GM23338 (cell line): ENCODE measurements around the gene NUB1. TPM values are rescaled to one million over a fixed set of nuclear protein-coding genes. Genes with fewer than 3 reads are reported as not detected.

Source experiments
- ATAC-seq: fragments of 200-7000 bp; cut with Tn5 transposase; 3 replicates; pipeline ENCODE4 v1.9.1; 2020
- DNase-seq: peaks from one replicate; pipeline ENCODE4 v3.0.0-alpha.2; 2015; ENCODE audit warnings: low spot score
- H2AFZ ChIP-seq: fragments of 200-600 bp; sonication (generic); 2 replicates; pipeline ENCODE4 v1.8.0; 2016; ENCODE audit warnings: antibody characterized with exemption, mild to moderate bottlenecking, moderate library complexity
- H3F3A ChIP-seq: fragments of 200-600 bp; sonication (generic); replicated peaks from 2 replicates; pipeline ENCODE4 v1.8.0; 2017; ENCODE audit warnings: antibody characterized with exemption, mixed run types, low read depth
- H3K27ac ChIP-seq: fragments of 200-600 bp; sonication (generic); 2 replicates; pipeline ENCODE4 v1.6.1; 2016; ENCODE audit warnings: low read depth
- H3K27me3 ChIP-seq: fragments of 200-600 bp; sonication (generic); 2 replicates; pipeline ENCODE4 v1.8.0; 2016; ENCODE audit warnings: mild to moderate bottlenecking, mixed run types, moderate library complexity; ENCODE audit not compliant: insufficient read depth
- H3K36me3 ChIP-seq: fragments of 200-600 bp; sonication (generic); 2 replicates; pipeline ENCODE4 v1.8.0; 2016; ENCODE audit warnings: mild to moderate bottlenecking; ENCODE audit not compliant: insufficient read depth
- H3K4me1 ChIP-seq: fragments of 200-600 bp; sonication (generic); 2 replicates; pipeline ENCODE4 v1.8.0; 2016; ENCODE audit warnings: mild to moderate bottlenecking, moderate library complexity; ENCODE audit not compliant: insufficient read depth
- H3K4me2 ChIP-seq: fragments of 200-600 bp; sonication (generic); 2 replicates; pipeline ENCODE4 v1.7.1; 2017; ENCODE audit warnings: mixed run types
- H3K4me3 ChIP-seq: fragments of 200-600 bp; sonication (generic); 2 replicates; pipeline ENCODE4 v1.6.1; 2016; ENCODE audit warnings: mixed run types
- H3K79me2 ChIP-seq: fragments of 200-600 bp; sonication (generic); replicated peaks from 2 replicates; pipeline ENCODE4 v1.8.0; 2017; ENCODE audit warnings: mild to moderate bottlenecking; ENCODE audit not compliant: insufficient read depth
- H3K9me2 ChIP-seq: fragments of 200-600 bp; sonication (generic); 2 replicates; pipeline ENCODE4 v1.8.0; 2017; ENCODE audit not compliant: insufficient read depth
- H4K20me1 ChIP-seq: fragments of 200-600 bp; sonication (generic); replicated peaks from 2 replicates; pipeline ENCODE4 v1.8.0; 2017; ENCODE audit warnings: mild to moderate bottlenecking; ENCODE audit not compliant: insufficient read depth
- H3K27ac Mint-ChIP-seq: 2 replicates; pipeline ENCODE4 v1.8.0; 2020; ENCODE audit warnings: inconsistent platforms, mild to moderate bottlenecking, moderate library complexity, mixed read lengths
- H3K27me3 Mint-ChIP-seq: 3 replicates; pipeline ENCODE4 v1.8.0; 2022; ENCODE audit warnings: low read depth, mild to moderate bottlenecking, moderate library complexity, mixed read lengths, inconsistent platforms; ENCODE audit not compliant: insufficient read depth, poor library complexity
- H3K36me3 Mint-ChIP-seq: 3 replicates; pipeline ENCODE4 v1.8.0; 2021; ENCODE audit warnings: low read depth, mild to moderate bottlenecking, inconsistent platforms, moderate library complexity, mixed read lengths
- H3K4me1 Mint-ChIP-seq: 3 replicates; pipeline ENCODE4 v1.8.0; 2020; ENCODE audit warnings: mild to moderate bottlenecking, inconsistent platforms, mixed read lengths
- H3K4me3 Mint-ChIP-seq: 3 replicates; pipeline ENCODE4 v1.8.0; 2021; ENCODE audit warnings: moderate library complexity, mild to moderate bottlenecking, inconsistent platforms, mixed read lengths
- H3K9me3 Mint-ChIP-seq: 3 replicates; pipeline ENCODE4 v1.8.0; 2020; ENCODE audit warnings: moderate library complexity, mild to moderate bottlenecking, inconsistent platforms, mixed read lengths
- EZH2 ChIP-seq: fragments of 200-600 bp; sonication (generic); IDR thresholded peaks from one replicate; pipeline ENCODE4 v1.8.0; 2017; ENCODE audit warnings: antibody characterized with exemption, mild to moderate bottlenecking, low read depth; ENCODE audit not compliant: unreplicated experiment
- JUNB ChIP-seq: IDR thresholded peaks from one replicate; pipeline ENCODE4 v1.6.1; 2016; ENCODE audit warnings: antibody characterized with exemption; ENCODE audit not compliant: unreplicated experiment
- POLR2AphosphoS5 ChIP-seq: IDR thresholded peaks from 2 replicates; pipeline ENCODE4 v1.6.1; 2016; ENCODE audit warnings: antibody characterized with exemption, low read depth
- STAT1 ChIP-seq: IDR thresholded peaks from one replicate; pipeline ENCODE4 v1.6.1; 2016; ENCODE audit warnings: antibody characterized with exemption; ENCODE audit not compliant: unreplicated experiment
- ZNF331 ChIP-seq: fragments of 250-450 bp; sonication (Bioruptor Pico); IDR thresholded peaks from 2 replicates; pipeline ENCODE4 v1.5.0; 2020; ENCODE audit warnings: low read depth, mild to moderate bottlenecking, moderate library complexity
- ZNF462 ChIP-seq: fragments of 250-450 bp; sonication (Bioruptor Pico); IDR thresholded peaks from 2 replicates; pipeline ENCODE4 v1.5.0; 2020; ENCODE audit warnings: mild to moderate bottlenecking, moderate library complexity
- polyA plus RNA-seq: library from polyadenylated mRNA; unstranded; fragments of >200 nt; fragmentation: Nextera tagmentation; extraction: Ambion mirVana; gene quantifications from 2 replicates; pipeline ENCODE4 v1.2.1, GENCODE V29; 2016
- total RNA-seq: library from RNA; depleted of rRNA; stranded (reverse); fragments of >200 nt; shearing (Covaris generic); gene quantifications from 2 replicates; pipeline ENCODE4 v1.2.3, GENCODE V29; 2014
- TF ChIP-seq, protein P1 (sequence below), 2 experiments: fragments of 200-600 bp in 1 of 2; sonication (generic) in 1 of 2; conservative IDR thresholded peaks; 2 replicates each; pipeline versions ENCODE4 v1.5.1 to v1.6.1; 2016 to 2017; ENCODE audit warnings: antibody characterized with exemption in 2 of 2, low read depth in 2 of 2, mild to moderate bottlenecking in 2 of 2, moderate library complexity in 1 of 2

Gene NUB1
- total and polyA plus RNA-seq, 2 experiments from 2014 or later, result 31.8 to 42.3 TPM

- TF ChIP-seq ZNF462 (CRISPR knock-in tag), result no peak
- TF ChIP-seq, protein P1, sequence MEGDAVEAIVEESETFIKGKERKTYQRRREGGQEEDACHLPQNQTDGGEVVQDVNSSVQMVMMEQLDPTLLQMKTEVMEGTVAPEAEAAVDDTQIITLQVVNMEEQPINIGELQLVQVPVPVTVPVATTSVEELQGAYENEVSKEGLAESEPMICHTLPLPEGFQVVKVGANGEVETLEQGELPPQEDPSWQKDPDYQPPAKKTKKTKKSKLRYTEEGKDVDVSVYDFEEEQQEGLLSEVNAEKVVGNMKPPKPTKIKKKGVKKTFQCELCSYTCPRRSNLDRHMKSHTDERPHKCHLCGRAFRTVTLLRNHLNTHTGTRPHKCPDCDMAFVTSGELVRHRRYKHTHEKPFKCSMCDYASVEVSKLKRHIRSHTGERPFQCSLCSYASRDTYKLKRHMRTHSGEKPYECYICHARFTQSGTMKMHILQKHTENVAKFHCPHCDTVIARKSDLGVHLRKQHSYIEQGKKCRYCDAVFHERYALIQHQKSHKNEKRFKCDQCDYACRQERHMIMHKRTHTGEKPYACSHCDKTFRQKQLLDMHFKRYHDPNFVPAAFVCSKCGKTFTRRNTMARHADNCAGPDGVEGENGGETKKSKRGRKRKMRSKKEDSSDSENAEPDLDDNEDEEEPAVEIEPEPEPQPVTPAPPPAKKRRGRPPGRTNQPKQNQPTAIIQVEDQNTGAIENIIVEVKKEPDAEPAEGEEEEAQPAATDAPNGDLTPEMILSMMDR (conservative IDR thresholded peaks at IDR 0.05; ENCODE audit: low read depth in 2 of 2), result no peak
- TF ChIP-seq EZH2, result no peak
- TF ChIP-seq POLR2AphosphoS5, result no peak
These were observed 34.1 kb upstream of the NUB1 start (continued) for GRCh38 chr7:151307536-151307935.

DNA sequence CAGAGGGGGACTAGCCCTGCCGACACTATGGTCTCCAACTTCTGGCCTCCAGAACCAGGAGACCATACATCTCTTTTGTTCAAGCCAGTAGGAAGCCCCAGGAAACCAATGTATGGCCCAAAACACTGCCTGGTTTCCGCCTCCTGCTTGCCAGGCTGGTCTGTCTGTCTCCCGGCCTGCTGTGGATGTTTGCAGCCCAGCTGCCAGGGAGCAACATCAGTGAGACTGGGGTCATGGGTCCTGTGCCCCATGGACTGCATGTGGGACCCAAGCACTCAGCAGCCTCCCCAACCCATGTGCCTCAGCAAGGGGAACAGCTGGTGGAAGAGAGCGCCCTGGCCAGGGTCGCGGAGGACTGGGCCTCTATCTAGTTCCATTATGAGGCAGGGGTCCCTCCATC is 33.4 kb upstream of the NUB1 start:
- Mint-ChIP-seq H3K27me3 (peaks cover 24% of the 10 kb centered on the region), H3K4me1 (peaks cover 11% of the 10 kb centered on the region; the same call in 2 of the 3 replicates), H3K36me3 (peaks cover 2% of the 10 kb centered on the region; the same call in 1 of the 3 replicates), H3K4me3 (no peak overlapping the region), H3K27ac (no peak overlapping the region), H3K9me3 (peaks cover 14% of the 10 kb centered on the region)
- ATAC-seq (no peak), DNase-seq (no peak)
- H3K4me3 ChIP-seq, result no peak overlapping the region
- H3K27me3 ChIP-seq, result peaks cover 9% of the 10 kb centered on the region; the same call in 1 of the 2 replicates
- H3K4me1 ChIP-seq, result peaks cover 4% of the 10 kb centered on the region
- no peak overlapping the region for H3K27ac ChIP-seq
- no peak overlapping the region for H3K4me2 ChIP-seq
- no peaks in the 10 kb centered on the region for H3K36me3 ChIP-seq
- no peaks in the 10 kb centered on the region for H3K9me2 ChIP-seq
- H4K20me1 ChIP-seq, result no peaks in the 10 kb centered on the region
- H3F3A ChIP-seq, result peaks cover 12% of the 10 kb centered on the region; the same call in 1 of the 2 replicates
- H2AFZ ChIP-seq, result no peak overlapping the region
- H3K79me2 ChIP-seq, result no peaks in the 10 kb centered on the region
- no peak for TF ChIP-seq STAT1
- no peak for TF ChIP-seq JUNB
- TF ChIP-seq ZNF331 (CRISPR knock-in tag), result no peak
- TF ChIP-seq, protein P1 (conservative IDR thresholded peaks at IDR 0.05; ENCODE audit: low read depth in 2 of 2), result no peak
